HG03432 (cell line): ENCODE measurements around the gene DHRS11.
"Not testable (repeated sequence)": the region's sequence is repeated elsewhere in the genome, so short reads cannot be mapped to it uniquely, and the experiment has no call there.

Source experiments
- ATAC-seq: cut with Tn5 transposase; IDR thresholded peaks from one replicate; pipeline ENCODE4 v1.9.1; 2021; ENCODE audit warnings: mild to moderate bottlenecking, moderate library complexity; ENCODE audit not compliant: unreplicated experiment

DHRS11 gene

DNA sequence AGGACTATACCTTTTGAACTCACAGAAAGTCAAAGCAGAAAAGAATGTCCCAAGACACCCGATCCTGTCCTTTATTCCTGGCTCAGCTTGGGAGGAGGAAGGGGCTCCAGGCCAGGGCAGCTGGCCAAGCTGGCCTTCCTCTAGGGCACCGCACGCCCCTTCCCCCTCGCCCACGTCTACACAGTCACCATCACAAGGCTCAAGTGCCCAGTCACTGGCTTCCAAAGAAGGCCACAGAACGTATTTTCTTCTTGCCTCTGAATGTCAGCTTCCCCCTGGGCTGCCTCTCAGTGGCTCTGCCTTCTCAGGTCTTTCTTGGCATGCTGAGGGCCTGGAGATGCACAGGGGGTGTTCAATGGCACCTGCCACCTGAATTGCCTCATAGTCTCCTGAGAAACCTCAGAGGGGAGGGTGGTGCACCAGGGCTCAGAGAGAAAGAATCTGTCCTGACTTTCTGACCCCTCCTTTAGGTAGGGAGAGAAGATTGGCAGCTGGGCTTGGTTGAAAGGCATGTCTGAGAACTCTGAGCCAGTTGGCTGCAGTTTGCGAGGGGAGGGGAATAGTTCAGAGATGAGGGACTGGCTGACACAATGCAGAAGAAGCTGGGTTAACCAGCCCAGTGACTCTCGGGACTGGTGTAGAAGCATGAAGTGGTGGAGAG, 2.1 kb downstream of the DHRS11 start:
- no peak for ATAC-seq

DNA sequence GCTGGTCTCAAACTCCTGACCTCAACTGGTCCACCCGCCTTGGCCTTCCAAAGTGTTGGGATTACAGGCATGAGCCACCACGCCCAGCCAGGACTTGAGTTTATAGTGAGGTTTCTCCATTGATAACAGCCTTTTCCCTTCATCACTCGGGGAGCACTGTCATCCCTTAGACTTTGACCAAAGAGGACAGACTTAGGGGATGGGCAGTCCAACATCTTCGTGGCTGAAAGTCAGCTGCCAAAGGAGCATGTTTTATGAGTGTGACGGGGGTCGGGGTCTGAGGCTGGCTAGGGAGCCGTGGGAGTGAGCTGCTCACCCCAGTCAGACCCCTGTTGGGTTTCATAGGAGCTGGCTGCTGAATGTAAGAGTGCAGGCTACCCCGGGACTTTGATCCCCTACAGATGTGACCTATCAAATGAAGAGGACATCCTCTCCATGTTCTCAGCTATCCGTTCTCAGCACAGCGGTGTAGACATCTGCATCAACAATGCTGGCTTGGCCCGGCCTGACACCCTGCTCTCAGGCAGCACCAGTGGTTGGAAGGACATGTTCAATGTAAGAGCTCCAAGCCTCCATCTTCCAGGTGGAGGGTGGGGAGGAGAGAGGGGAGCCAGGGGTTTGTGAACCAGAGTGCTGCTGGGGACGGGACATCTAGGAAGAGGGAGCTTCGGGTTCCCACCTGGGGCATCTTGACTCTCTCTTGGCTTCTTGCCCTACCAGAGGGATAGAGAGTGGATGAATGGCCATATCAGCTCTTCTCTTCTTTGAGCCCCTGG, 3.1 kb downstream of the DHRS11 start:
- no peak for ATAC-seq

DNA sequence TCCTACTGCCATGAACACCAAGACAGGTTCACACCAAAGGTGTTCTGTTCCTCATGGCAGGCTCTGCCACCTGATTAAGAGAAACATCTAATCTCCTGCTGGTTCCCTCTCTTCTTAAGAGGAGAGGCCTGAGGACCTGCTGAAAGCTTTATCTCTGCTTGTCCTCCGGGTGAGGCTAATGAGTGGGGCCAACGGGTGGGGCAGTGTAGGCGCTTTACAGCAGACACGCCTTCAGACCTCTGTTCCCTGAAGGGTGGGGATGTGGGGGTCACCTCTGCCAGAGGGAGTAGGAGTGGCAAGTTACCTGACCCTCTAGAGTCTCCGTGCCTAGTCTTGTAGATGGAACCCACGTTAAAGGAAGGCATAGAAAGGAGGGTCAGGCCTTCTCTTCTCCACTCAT, 5.5 kb downstream of the DHRS11 start:
- ATAC-seq, result no peak

DNA sequence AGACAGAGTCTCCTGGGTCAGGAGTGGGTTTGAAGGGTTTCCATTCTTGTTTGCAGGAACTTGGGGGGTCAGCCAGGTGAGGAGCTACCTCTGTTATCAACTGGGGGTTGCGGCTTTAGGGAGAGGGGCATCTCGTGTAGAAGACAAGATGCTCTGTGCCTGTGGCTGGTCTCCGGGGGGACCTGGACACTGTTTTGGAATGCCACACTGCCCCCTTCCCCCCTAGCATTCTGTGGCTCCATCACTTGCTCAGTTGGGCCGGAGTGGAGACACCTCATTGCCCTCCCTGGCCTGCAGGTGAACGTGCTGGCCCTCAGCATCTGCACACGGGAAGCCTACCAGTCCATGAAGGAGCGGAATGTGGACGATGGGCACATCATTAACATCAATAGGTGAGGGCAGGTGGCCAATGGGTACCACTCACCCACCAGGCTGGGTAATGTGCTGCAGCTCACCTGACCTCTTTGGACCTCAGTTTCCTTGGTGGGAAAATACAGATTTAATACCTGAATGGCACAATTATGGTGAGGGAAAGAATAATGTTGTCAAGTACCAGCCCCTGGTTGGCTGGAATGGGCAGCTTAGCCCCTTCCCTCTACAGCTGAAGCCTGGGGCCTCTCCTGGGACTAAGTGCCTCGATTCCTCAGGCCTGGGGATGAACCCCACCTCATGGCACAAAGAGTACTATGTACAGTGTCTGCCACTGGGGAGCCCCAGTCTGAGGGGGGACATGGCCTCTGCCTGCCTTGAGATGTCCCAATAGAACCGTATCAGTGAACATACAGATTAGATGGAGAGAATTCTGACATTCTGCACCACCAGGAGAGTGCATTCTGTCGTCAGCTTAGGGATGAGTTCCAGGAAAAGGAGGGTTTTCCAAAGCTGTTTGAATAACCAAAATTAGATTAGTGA, 6.4 kb downstream of the DHRS11 start:
- ATAC-seq, result no peak

DNA sequence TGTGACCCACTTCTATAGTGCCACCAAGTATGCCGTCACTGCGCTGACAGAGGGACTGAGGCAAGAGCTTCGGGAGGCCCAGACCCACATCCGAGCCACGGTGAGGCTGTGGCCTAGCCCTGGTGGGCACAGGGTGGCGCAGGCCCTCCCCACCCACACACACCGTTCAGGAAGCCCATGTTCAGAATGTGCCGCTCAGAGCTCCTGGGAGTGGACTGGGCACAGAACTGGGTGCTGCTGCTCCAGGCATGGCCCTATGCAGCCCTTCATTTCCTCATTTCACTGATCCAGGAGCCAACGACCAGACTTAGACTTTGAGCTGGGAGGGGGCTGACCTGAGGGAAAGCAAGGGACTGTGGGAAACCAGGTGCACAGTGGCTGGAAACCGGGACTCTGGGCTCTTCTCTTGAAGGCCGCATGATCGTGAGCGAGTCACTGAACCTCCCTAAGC, 7.3 kb downstream of the DHRS11 start:
- no peak for ATAC-seq

DNA sequence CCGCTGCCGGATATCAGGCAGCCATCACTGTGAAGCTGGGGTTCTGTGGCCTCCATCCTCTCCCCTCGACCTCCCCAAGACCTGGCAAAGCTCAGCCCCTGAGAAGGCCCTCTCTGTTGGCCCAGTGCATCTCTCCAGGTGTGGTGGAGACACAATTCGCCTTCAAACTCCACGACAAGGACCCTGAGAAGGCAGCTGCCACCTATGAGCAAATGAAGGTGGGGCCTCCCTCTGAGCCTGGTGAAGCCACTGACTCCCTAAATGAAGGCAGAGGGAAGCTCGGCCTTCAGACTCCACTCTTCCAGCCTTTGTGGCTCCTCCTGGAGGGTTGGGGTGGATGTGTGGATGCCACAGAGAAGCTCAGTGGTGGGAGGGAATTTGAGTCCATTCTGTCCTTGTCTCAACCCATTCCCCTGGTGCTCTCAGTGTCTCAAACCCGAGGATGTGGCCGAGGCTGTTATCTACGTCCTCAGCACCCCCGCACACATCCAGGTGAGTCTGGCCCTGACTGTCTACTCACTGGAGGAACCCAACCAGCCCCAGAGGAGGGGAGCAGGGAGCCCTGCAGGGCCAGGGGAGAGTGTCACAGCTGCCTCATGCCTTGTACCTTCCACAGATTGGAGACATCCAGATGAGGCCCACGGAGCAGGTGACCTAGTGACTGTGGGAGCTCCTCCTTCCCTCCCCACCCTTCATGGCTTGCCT, 8.0 kb downstream of the DHRS11 start:
- ATAC-seq, result no peak

DNA sequence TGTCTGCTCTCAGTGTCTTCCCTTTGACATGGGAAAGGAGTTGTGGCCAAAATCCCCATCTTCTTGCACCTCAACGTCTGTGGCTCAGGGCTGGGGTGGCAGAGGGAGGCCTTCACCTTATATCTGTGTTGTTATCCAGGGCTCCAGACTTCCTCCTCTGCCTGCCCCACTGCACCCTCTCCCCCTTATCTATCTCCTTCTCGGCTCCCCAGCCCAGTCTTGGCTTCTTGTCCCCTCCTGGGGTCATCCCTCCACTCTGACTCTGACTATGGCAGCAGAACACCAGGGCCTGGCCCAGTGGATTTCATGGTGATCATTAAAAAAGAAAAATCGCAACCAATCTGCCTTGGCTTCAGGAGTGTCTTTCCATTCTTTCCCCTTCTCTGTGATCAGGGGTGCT, 8.8 kb downstream of the DHRS11 start:
- ATAC-seq, result no peak

DNA sequence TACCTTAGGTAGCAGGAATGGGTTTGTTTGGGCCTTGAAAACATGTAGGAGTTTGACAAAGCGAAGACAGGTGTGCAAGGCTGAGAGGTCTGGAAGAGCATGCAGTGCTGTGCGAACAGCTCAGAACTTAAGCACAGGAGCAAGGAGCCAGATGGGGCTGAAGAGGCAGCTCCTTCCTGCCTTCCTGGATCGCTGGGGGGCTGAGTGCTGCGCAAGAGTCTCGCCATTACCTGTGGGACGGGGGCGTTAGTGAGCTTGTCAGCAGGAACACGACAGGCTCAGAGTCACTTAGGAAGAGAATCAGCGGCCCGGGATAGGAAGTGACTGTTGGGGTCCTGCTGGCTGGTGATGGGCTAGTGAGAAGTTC, 9.2 kb downstream of the DHRS11 start:
- no peak for ATAC-seq

DNA sequence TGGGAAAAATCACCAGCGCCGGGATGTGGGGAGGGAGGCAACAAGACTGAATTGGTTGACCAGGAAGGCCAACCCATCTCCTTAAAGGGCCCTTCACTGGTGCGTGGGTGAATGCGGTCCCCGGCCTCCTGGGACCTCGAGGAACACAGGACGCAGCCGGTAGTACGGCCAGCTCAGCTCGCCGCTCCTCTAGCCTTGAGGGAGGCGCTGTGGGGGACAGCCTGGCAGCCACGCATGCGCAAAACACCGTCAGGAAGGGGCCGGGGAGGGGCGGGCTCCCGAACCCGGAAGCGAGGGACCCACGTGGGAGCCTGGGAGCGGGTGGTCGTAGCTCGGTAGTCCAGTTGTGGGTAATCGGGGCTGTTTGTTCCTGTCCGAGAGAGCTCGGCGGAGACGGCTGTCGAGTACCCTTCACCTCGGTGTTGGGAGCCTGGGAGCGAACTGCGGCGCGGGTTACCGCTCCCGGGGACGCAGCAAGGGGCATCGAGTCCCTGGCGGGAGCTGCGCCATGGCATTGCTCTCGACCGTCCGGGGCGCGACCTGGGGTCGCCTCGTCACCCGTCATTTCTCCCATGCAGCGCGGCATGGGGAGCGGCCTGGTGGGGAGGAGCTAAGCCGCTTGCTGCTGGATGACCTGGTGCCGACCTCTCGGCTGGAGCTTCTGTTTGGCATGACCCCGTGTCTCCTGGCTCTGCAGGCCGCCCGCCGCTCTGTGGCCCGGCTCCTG, 9.8 kb downstream of the DHRS11 start, which contains the start of gene MRM1:
MRM1 (plus strand) TSS at position 281 of the 727 bp plus-strand sequence; CDS start at position 509, 228 bp downstream.
- ATAC-seq, result peak; percentile 80

DNA sequence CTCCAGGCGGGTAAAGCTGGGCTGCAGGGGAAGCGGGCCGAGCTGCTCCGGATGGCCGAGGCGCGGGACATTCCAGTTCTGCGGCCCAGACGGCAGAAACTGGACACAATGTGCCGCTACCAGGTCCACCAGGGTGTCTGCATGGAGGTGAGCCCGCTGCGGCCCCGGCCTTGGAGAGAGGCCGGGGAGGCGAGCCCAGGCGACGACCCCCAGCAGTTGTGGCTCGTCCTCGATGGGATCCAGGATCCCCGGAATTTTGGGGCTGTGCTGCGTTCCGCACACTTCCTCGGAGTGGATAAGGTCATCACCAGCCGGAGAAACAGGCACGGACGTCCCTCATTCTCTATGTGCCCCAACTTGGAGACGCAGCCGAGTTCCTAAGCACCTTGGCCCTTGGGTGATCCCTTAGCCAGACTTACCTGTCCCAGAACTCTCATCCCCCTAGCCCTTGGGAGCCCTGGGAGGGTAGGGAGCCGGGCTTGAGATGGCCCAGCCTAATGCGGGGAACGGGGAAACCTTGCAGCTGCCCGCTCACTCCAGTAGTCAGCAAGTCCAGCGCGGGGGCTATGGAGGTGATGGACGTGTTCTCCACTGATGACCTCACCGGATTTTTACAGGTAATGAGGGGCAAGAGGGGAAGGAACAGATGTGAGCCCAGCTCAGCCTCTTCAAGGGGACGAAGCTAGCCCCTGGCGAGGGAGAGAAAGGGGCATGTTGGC, 10.5 kb downstream of the DHRS11 start:
- ATAC-seq, result peak; percentile 11

DNA sequence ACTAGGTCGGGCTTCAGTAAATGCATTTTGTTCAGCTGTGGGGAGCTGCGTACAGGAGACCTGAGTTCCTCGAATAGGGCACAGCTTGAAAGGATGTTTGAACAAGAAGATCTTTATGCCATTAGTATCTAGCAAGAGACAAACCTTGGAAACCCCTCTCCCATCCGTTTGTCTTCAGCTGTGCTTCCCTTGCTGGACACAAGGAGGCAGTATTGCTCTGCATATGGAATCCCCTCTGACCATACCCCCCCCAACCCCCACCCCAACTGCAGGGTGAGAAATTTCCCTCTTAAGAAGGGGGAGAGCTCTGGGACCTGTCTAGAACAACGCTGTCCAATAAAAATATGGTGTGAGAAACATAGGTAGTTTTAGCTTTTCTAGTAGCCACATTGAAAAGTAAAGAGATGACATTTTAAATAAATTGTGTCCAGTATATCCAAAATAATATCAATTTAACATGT, 11.3 kb downstream of the DHRS11 start:
- no peak for ATAC-seq

DNA sequence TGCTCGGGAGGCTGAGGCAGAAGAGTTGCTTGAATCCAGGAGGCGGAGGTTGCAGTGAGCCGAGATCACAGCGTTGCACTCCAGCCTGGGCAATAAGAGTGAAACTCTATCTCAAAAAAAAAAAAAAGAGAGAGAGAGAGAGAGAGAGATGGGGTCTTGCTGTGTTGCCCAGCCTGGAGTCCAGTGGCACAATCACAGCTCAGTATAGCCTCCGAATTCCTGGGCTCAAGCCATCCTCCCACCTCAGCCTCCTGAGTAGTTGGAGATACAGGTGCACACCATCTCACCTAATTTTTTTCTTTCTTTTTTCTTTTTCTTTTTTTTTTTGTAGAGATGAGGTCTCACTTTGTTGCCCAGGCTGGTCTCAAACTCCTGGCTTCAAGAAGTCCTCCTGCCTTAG, 13.3 kb downstream of the DHRS11 start:
- ATAC-seq, result not testable (repeated sequence)

DNA sequence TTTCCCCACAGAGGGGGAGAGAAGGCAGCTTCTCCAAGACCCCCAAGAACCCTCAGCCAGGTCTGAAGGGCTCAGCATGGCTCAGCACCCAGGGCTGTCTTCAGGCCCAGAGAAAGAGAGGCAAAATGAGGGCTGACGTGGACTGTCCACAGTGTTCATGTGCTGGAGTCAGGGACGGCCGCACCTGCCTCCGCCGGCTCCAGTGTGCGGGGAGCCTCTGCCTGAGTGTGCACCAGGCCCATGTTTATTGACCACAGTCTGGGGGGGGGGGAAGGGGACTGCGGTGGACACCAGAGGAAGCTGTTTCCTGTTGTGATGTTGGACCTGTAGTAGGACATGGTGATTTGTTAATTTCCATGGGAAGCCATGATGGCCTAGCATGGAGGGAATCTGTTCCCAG, 16.6 kb downstream of the DHRS11 start:
- ATAC-seq, result no peak

DNA sequence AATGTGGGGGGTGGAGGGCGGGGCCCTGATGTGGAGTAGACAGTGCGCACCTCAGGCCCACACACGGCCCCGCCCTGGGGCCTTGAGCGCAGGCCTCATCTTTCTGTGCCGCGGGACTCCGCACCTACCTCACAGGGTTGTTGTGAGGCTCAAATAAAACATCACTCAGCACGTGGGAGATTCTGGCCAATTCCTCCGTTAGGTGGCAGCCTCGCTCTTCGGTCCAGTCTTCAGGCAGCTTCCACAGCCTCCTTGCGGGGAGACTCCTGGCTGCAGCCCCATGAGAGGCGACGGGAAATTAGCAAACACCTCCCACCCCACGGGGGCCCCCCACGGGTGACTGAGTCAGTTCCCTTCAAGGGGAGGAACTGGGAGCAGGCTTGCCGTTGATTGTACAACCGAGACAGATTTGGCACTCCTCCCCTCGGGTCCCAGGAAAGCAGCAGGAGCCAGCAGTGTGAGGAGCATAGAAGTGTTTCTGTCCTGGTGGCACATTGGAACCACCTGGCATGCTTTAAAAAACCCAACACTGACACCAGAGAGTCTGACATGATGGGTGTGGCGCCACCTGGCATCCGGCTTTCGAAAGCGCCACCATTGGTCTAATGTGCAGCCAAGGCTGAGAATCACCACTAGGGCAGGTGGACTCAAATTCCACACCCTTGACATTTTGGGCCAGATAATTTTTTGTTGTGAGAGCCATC, 17.3 kb downstream of the DHRS11 start:
- ATAC-seq, result no peak

DNA sequence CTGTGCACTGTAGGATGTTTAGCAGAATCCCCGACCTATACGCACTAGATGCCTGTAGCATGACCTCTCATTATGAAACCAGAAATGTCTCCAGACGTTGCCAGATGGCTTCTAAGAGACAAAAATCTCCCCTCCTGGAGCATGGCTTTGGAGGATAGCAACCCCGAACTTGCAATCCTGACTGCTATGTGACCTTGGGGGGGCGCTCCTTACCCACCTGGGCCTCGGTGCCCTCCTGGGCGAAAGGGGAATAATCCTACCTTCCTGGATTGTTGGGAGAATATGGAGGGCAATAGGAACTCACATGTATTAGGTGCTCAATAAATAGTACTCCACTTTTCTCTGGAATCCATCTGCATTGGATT, 17.8 kb downstream of the DHRS11 start:
- no peak for ATAC-seq

DNA sequence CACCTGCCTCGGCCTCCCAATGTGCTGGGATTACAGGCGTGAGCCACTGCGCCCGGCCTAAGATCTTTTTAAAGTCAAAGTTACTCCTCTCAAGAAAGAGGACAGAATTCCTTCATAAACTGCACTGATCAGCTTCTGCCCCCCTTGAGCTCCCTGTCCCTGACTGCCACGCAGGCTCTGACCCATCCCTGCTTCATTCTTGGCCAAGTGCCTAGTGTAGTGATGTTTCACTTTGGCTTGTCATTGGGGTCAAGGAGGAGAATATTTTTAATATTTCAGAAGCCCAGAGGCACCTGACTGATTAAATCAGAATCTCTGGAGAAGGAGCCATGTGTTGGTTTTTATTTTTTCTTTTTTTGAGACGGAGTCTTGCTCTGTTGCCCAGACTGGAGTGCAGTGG, 18.8 kb downstream of the DHRS11 start:
- no peak for ATAC-seq

DNA sequence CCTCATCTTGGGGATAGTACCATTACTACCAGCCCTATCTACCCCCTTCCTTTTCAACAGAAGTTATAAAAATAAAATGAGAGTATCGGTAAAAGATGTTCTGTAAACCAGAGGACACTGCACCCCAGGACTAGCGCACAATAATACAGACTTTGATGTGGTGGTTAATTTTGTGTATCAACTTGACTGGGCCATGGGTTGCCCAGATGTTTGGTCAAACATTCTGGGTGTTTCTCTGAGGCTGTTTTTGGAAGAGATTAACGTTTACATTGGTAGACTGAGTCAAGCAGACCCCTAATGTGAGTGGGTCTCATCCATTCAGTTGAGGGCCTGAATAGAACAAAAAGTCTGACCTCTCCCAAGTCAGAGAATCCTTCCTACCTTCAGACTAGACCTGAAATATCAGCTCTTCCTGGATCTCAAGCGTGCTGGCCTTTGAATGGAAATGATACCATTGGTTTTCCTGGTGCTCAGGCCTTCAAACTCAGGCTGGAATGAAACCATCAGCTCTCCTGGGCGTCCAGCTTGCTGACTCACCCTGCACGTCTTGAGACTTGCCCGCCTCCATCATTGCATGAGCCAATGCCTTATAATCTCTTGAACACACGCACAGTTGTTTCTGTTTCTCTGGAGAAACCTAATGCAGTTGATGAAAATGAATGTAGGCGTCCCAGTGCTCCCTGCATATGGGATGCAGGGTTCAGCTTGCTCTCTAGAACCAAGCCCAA, 19.8 kb downstream of the DHRS11 start:
- ATAC-seq, result no peak

DNA sequence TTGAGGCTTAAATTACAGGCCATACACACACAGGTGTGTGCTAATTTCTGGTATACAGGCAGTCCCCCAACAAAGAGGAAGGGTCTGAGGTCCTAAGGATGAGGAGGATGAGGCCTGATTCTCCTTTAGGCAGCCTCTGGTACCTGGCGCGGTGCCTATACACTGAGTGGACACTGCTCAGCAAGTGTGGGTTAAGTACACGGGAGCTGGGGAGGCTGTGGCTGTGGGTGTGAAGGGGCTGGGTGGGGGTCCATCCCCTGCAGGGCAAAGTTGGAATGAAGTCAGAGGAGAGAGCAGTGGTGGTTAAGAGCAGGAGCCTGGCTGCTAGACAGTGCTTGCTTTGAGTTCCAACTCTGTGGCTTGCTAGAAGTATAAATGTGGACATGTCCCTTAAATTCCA, 20.6 kb downstream of the DHRS11 start:
- ATAC-seq, result no peak
